RWPE2 (cell line): ENCODE data around the gene DRG1.

Source experiments
- ATAC-seq: fragments of 200-7000 bp; cut with Tn5 transposase; 3 replicates; pipeline ENCODE4 v1.9.1; 2021; ENCODE audit warnings: low read depth
- DNase-seq: peaks from one replicate; pipeline ENCODE4 v3.0.0-alpha.2; 2020; ENCODE audit warnings: low spot score
- H3K27ac ChIP-seq: fragments of 450-650 bp; 2 replicates; pipeline ENCODE4 v1.5.1; 2017; ENCODE audit warnings: mild to moderate bottlenecking; ENCODE audit not compliant: poor library complexity, severe bottlenecking
- H3K27me3 ChIP-seq: fragments of 250-450 bp; sonication (Bioruptor Pico); 2 replicates; pipeline ENCODE4 v1.5.1; 2021; ENCODE audit warnings: mild to moderate bottlenecking, moderate library complexity; ENCODE audit not compliant: insufficient read depth, poor library complexity, severe bottlenecking
- H3K36me3 ChIP-seq: fragments of 250-450 bp; sonication (Bioruptor Pico); 2 replicates; pipeline ENCODE4 v1.5.1; 2020; ENCODE audit warnings: low read depth, mild to moderate bottlenecking, moderate library complexity
- H3K4me1 ChIP-seq: fragments of 250-450 bp; sonication (Bioruptor Pico); 2 replicates; pipeline ENCODE4 v1.5.1; 2021; ENCODE audit warnings: mild to moderate bottlenecking, moderate library complexity; ENCODE audit not compliant: insufficient read depth, poor library complexity, severe bottlenecking
- H3K4me3 ChIP-seq: fragments of 250-450 bp; sonication (Bioruptor Pico); 2 replicates; pipeline ENCODE4 v1.5.1; 2021; ENCODE audit warnings: mild to moderate bottlenecking, moderate library complexity; ENCODE audit not compliant: severe bottlenecking
- H3K9me3 ChIP-seq: fragments of 250-450 bp; sonication (Bioruptor Pico); 2 replicates; pipeline ENCODE4 v1.5.1; 2021; ENCODE audit warnings: mild to moderate bottlenecking, moderate library complexity; ENCODE audit not compliant: severe bottlenecking
- CTCF ChIP-seq: fragments of 450-650 bp; IDR thresholded peaks from one replicate; pipeline ENCODE4 v1.5.1; 2017; ENCODE audit warnings: mild to moderate bottlenecking, moderate library complexity; ENCODE audit not compliant: poor library complexity, severe bottlenecking

DRG1 gene

GRCh38 chr22:31399211-31400022 lies at the start of gene DRG1:
Gene DRG1 (plus strand): TSS chr22:31399604. CDS start chr22:31399684, 80 bp downstream.
- TF ChIP-seq CTCF, result no peak
- DNase-seq (peak; percentile 95), ATAC-seq (peak; percentile 98)
- Histone ChIP-seq H3K4me3 (peak within 1 kb of the TSS; percentile 54), H3K36me3 (peaks cover 37% of the 10 kb centered on the region), H3K4me1 (no peaks in the 10 kb centered on the region), H3K9me3 (no peaks in the 10 kb centered on the region), H3K27ac (peak within 1 kb of the TSS; percentile 42), H3K27me3 (no peaks in the 10 kb centered on the region)

- Histone ChIP-seq H3K27me3 (no peaks in the 10 kb centered on the region), H3K4me1 (peaks cover under 1% of the 10 kb centered on the region), H3K36me3 (peaks cover under 1% of the 10 kb centered on the region), H3K9me3 (no peaks in the 10 kb centered on the region), H3K27ac (no peak overlapping the region), H3K4me3 (no peak overlapping the region)
- DNase-seq (no peak), ATAC-seq (no peak)
- TF ChIP-seq CTCF, result no peak
Observed at GRCh38 chr22:31349960-31350359, 49.4 kb upstream of the DRG1 start.

GRCh38 chr22:31350410-31350863 lies 49.0 kb upstream of the DRG1 start:
- TF ChIP-seq CTCF, result no peak
- DNase-seq, result no peak

GRCh38 chr22:31354515-31354914 lies 44.9 kb upstream of the DRG1 start:
- TF ChIP-seq CTCF, result no peak
- DNase-seq (no peak), ATAC-seq (no peak)

More at GRCh38 chr22:31350410-31350863, 49.0 kb upstream of the DRG1 start:
- Histone ChIP-seq H3K27ac (no peak overlapping the region), H3K27me3 (no peaks in the 10 kb centered on the region), H3K4me3 (no peak overlapping the region), H3K4me1 (no peaks in the 10 kb centered on the region), H3K36me3 (no peaks in the 10 kb centered on the region), H3K9me3 (no peaks in the 10 kb centered on the region)
- ATAC-seq, result no peak

DNA sequence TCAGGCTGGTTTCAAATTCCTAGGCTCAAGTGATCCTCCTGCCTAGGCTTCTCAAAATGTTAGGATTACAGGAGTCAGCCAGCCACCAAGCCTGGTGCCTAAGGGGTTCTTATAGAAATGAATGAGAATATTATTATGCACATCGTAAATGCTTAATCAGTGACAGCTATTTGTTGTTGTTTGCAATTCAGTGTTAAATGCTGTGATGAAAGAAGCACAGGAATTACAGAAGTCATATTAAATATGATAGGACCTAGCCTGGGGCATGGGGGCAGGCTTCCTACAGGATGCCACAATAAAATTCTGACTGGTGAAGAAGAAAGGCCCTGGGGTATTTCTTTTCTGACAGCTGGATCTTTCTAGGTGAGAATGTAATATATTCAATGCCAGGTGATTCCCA lies 39.4 kb upstream of the DRG1 start:
- Histone ChIP-seq H3K27ac (no peak overlapping the region), H3K4me3 (no peak overlapping the region), H3K27me3 (no peaks in the 10 kb centered on the region), H3K36me3 (no peaks in the 10 kb centered on the region), H3K9me3 (no peaks in the 10 kb centered on the region), H3K4me1 (no peaks in the 10 kb centered on the region)
- TF ChIP-seq CTCF, result no peak
- no peak for DNase-seq
- no peak for ATAC-seq

More at GRCh38 chr22:31354515-31354914, 44.9 kb upstream of the DRG1 start:
- no peaks in the 10 kb centered on the region for H3K4me1 ChIP-seq
- no peak overlapping the region for H3K27ac ChIP-seq
- no peaks in the 10 kb centered on the region for H3K36me3 ChIP-seq
- H3K9me3 ChIP-seq, result no peaks in the 10 kb centered on the region
- H3K27me3 ChIP-seq, result no peaks in the 10 kb centered on the region
- H3K4me3 ChIP-seq, result no peak overlapping the region
